NT2/D1 (cell line): Measurements from ENCODE around the gene MB21D2.

ENCODE experiments used
- DNase-seq: peaks from one replicate; pipeline ENCODE4 v3.0.0-alpha.2; 2011; ENCODE audit warnings: low read depth, low spot score
- H3K27me3 ChIP-seq: 2 replicates; pipeline ENCODE4 v1.6.0; 2011; ENCODE audit warnings: mild to moderate bottlenecking; ENCODE audit not compliant: insufficient read length, insufficient read depth
- H3K36me3 ChIP-seq: 2 replicates; pipeline ENCODE4 v1.6.1; 2011; ENCODE audit warnings: mild to moderate bottlenecking, low read length, mixed read lengths; ENCODE audit not compliant: insufficient read depth, insufficient read length
- H3K4me1 ChIP-seq: 2 replicates; pipeline ENCODE4 v1.5.1; 2011; ENCODE audit not compliant: insufficient read depth, insufficient read length
- H3K4me3 ChIP-seq: 2 replicates; pipeline ENCODE4 v1.5.1; 2011; ENCODE audit warnings: low read depth; ENCODE audit not compliant: insufficient read length
- H3K9ac ChIP-seq: 2 replicates; pipeline ENCODE4 v1.6.0; 2011; ENCODE audit warnings: low read depth; ENCODE audit not compliant: insufficient read length
- H3K9me3 ChIP-seq: 2 replicates; pipeline ENCODE4 v1.5.1; 2011; ENCODE audit warnings: mild to moderate bottlenecking, low read length; ENCODE audit not compliant: insufficient read depth
- SUZ12 ChIP-seq: IDR thresholded peaks from 2 replicates; pipeline ENCODE4 v1.6.1; 2011; ENCODE audit not compliant: insufficient read length, insufficient read depth; ENCODE audit errors: extremely low read depth
- YY1 ChIP-seq: IDR thresholded peaks from 2 replicates; pipeline ENCODE4 v1.6.1; 2011; ENCODE audit not compliant: insufficient read length, insufficient read depth
- ZNF274 ChIP-seq: IDR thresholded peaks from 2 replicates; pipeline ENCODE4 v1.6.1; 2011; ENCODE audit warnings: mild to moderate bottlenecking, low read depth, low read length

The MB21D2 gene

GRCh38 chr3:192870822-192871221 is 46.8 kb downstream of the MB21D2 start:
- Histone ChIP-seq H3K9me3 (no peaks in the 10 kb centered on the region), H3K4me1 (no peaks in the 10 kb centered on the region), H3K36me3 (no peaks in the 10 kb centered on the region), H3K9ac (no peak overlapping the region), H3K27me3 (no peaks in the 10 kb centered on the region), H3K4me3 (no peak overlapping the region)
- no peak for DNase-seq
- TF ChIP-seq YY1 (no peak), SUZ12 (no peak), ZNF274 (no peak)

DNA sequence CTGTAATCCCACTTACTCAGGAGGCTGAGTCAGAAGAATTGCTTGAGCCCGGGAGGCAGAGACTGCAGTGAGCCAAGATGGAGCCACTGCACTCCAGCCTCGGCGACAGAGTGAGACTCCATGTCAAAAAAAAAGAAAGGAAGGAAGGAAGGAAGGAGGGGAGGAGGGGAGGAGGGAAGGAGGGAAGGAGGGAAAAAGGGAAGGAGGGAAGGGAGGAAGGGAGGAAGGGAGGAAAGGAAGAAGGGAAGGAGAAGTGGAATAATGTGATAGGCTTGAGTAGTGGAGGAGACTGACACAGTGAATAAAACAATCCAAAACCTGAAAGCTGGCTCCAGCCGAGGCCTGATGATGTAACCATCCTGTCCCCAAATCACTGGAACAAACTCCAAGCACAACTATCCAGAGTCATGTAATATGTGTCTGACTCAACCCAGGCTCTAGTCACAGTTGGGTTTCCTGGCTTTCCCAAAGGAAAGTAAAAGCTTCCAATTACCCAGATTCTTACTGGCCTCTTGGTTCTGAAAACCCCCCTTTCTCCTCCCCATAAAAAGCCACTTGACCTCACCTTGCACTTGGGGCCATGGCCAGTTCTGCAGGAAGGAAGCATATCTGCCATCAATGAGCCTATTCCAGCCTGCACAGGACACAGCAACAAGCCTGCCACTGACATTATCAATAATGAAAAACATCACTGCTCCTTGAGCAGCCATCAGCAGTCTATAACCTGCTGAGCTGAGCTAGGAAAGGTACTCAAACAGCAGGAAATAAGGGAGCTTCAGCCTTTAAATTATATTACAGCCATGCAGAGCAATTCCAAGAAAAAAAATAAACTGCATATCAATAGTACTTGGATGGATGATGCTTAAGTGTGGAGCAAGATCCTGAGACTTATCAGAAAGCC is 48.3 kb downstream of the MB21D2 start:
- H3K9ac ChIP-seq: no peak overlapping the region
- no peak overlapping the region for H3K4me3 ChIP-seq
- no peaks in the 10 kb centered on the region for H3K9me3 ChIP-seq
- no peak for DNase-seq
- H3K27me3 ChIP-seq: no peaks in the 10 kb centered on the region
- TF ChIP-seq YY1 (no peak), SUZ12 (no peak), ZNF274 (no peak)
- no peaks in the 10 kb centered on the region for H3K4me1 ChIP-seq
- peaks cover 5% of the 10 kb centered on the region for H3K36me3 ChIP-seq

- TF ChIP-seq SUZ12: no peak
- TF ChIP-seq ZNF274: no peak
- no peak for TF ChIP-seq YY1
- Histone ChIP-seq H3K4me3 (no peak overlapping the region), H3K9ac (no peak overlapping the region), H3K27me3 (no peaks in the 10 kb centered on the region), H3K9me3 (no peaks in the 10 kb centered on the region), H3K36me3 (peaks cover 5% of the 10 kb centered on the region), H3K4me1 (no peaks in the 10 kb centered on the region)
- DNase-seq: no peak
Measured at GRCh38 chr3:192867645-192868044, 50.0 kb downstream of the MB21D2 start.

DNA sequence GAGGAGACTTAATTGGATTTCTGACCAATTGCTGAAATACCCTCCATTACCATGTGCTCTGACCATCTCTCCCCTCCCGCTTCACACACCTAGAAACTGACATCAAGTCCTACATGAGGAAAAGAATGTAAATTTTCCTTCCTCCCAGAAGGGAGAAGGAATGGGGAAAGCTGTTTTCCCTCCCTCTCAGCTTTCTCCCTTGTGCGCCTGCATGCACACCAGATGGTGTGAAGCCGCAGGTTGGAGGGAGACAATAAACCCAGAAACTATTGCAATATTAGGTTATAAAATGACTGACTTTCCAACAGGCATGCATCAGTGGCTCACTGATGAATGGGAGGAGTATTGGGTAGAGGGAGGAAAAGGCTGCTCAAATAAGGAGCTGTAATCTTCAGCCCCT is 50.9 kb downstream of the MB21D2 start:
- Histone ChIP-seq H3K4me3 (no peak overlapping the region), H3K27me3 (no peaks in the 10 kb centered on the region), H3K4me1 (no peaks in the 10 kb centered on the region), H3K9me3 (no peaks in the 10 kb centered on the region), H3K9ac (no peak overlapping the region), H3K36me3 (peaks cover 5% of the 10 kb centered on the region)
- DNase-seq: no peak
- TF ChIP-seq YY1 (no peak), ZNF274 (no peak), SUZ12 (no peak)

DNA sequence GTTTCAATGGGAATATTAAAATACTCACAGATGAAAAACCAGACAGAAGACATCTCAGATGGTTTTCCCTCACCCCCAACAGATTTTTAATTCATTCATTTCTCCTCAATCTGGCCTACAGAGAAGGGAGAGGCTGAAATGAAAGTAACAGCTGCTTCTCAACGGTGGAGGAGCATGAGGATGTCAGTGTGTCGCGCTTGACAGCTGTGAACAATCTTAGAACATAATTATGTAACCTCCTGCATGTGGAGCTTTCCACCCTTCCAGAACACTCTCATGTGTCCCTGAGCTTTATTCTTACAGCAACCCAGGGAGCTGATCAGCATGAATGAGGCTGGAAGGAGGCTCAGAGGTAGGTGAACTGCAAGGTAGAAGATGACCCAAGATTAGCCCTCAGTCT is 52.7 kb downstream of the MB21D2 start:
- Histone ChIP-seq H3K9ac (no peak overlapping the region), H3K4me3 (no peak overlapping the region), H3K9me3 (no peaks in the 10 kb centered on the region), H3K4me1 (no peaks in the 10 kb centered on the region), H3K36me3 (peaks cover 5% of the 10 kb centered on the region), H3K27me3 (no peaks in the 10 kb centered on the region)
- DNase-seq: no peak
- TF ChIP-seq SUZ12 (no peak), ZNF274 (no peak), YY1 (no peak)

GRCh38 chr3:192863091-192863420 is 54.6 kb downstream of the MB21D2 start:
- no peaks in the 10 kb centered on the region for H3K9me3 ChIP-seq
- TF ChIP-seq SUZ12 (no peak), ZNF274 (no peak), YY1 (no peak)
- DNase-seq: no peak

DNA sequence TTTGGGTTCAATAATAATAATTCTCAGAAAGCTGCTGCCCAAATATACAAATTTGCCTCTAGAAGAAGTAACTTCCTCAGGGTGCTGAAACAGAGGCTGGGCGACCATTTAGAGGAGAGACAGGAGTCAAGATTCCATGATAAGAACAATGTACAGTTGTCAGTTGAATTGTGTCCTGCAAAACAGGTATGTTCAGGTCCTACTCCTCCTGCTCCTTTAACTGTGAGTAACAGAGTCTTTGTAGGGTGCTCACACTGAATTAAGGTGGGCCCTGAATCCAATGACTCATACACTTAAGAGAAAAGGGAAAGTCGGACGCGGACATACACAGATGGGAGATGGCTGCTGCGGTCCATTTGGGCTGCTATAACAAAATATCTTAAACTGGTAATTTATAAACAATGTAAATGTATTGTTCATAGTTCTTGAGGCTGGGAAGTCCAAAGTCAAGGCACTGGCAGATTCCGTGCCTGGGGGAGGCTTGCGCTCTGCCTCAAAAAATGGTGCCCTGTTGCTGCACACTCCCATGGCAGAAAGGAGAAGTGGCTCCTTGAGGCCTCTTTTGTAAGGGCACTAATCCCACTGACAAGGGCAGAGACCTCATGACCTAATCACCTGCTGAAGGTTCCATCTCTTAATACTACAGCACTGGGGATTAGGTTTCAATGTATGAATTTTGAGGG is 55.1 kb downstream of the MB21D2 start:
- Histone ChIP-seq H3K4me3 (no peak overlapping the region), H3K27me3 (no peaks in the 10 kb centered on the region), H3K4me1 (no peaks in the 10 kb centered on the region), H3K9ac (no peak overlapping the region), H3K9me3 (no peaks in the 10 kb centered on the region), H3K36me3 (peaks cover 5% of the 10 kb centered on the region)
- no peak for DNase-seq
- no peak for TF ChIP-seq SUZ12
- TF ChIP-seq ZNF274: no peak
- TF ChIP-seq YY1: no peak

More at GRCh38 chr3:192863091-192863420, 54.6 kb downstream of the MB21D2 start:
- Histone ChIP-seq H3K36me3 (peaks cover 5% of the 10 kb centered on the region), H3K9ac (no peak overlapping the region), H3K27me3 (no peaks in the 10 kb centered on the region), H3K4me3 (no peak overlapping the region), H3K4me1 (no peaks in the 10 kb centered on the region)

DNA sequence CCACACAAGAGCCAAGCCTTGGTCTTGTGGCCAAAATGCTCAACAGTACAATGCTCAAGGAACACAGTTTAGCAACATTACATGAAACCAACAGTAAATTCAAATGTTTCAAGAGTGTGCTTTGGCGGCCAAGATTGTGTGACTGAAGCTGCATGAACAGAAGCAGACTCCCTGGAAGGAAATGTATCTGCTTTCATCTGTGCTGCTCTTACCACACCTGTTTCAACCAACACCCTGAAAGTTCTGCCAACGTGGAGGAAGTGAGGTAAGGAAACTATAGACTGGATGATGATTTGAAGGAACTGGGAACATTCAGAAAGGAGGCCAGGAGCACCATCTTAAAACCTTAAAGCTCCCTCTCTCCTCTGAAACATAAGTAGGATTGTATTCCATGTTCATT is 55.7 kb downstream of the MB21D2 start:
- H3K9ac ChIP-seq: no peak overlapping the region
- no peak for TF ChIP-seq ZNF274
- TF ChIP-seq YY1: no peak
- TF ChIP-seq SUZ12: no peak

More for the DNA sequence above, 55.7 kb downstream of the MB21D2 start:
- peaks cover 5% of the 10 kb centered on the region for H3K36me3 ChIP-seq
- no peaks in the 10 kb centered on the region for H3K9me3 ChIP-seq
- no peaks in the 10 kb centered on the region for H3K4me1 ChIP-seq
- no peak overlapping the region for H3K4me3 ChIP-seq
- DNase-seq: no peak
- no peaks in the 10 kb centered on the region for H3K27me3 ChIP-seq
